H9 (cell line): ENCODE data around the gene APBB2. TPM values are rescaled to one million over a fixed set of nuclear protein-coding genes. Genes with fewer than 3 reads are reported as not detected.
A peak's percentile ranks its signal among the peaks of the same experiment; 100 is the strongest.

Experiments used
- DNase-seq: peaks from one replicate; pipeline ENCODE4 v3.0.0-alpha.2; 2017
- H2AFZ ChIP-seq: one replicate; pipeline ENCODE4 v1.6.1; 2013; ENCODE audit warnings: mild to moderate bottlenecking, low read length, control low read depth, moderate library complexity
- H2AK5ac ChIP-seq: 2 replicates; pipeline ENCODE4 v1.6.1; 2013; ENCODE audit warnings: low read length, control low read depth, mixed read lengths; ENCODE audit not compliant: insufficient read length
- H2BK120ac ChIP-seq: one replicate; pipeline ENCODE4 v1.6.1; 2013; ENCODE audit warnings: low read depth, mild to moderate bottlenecking, low read length, control low read depth, inconsistent platforms; ENCODE audit not compliant: poor library complexity, severe bottlenecking
- H2BK12ac ChIP-seq: 2 replicates; pipeline ENCODE4 v1.6.1; 2013; ENCODE audit warnings: low read length, control low read depth, mixed read lengths, low read depth; ENCODE audit not compliant: insufficient read length
- H2BK15ac ChIP-seq: 2 replicates; pipeline ENCODE4 v1.6.1; 2013; ENCODE audit warnings: low read depth, low read length, control low read depth
- H2BK20ac ChIP-seq: one replicate; pipeline ENCODE4 v1.6.1; 2013; ENCODE audit warnings: low read depth, mild to moderate bottlenecking, low read length, control low read depth, inconsistent platforms; ENCODE audit not compliant: poor library complexity, severe bottlenecking
- H2BK5ac ChIP-seq: 2 replicates; pipeline ENCODE4 v1.6.1; 2013; ENCODE audit warnings: low read length, control low read depth, mixed read lengths; ENCODE audit not compliant: insufficient read length
- H3K14ac ChIP-seq: 2 replicates; pipeline ENCODE4 v1.6.1; 2013; ENCODE audit warnings: low read length, control low read depth; ENCODE audit not compliant: insufficient read depth
- H3K18ac ChIP-seq: 2 replicates; pipeline ENCODE4 v1.6.1; 2013; ENCODE audit warnings: low read depth, mild to moderate bottlenecking, mixed read lengths, low read length, control low read depth; ENCODE audit not compliant: insufficient read length
- H3K23ac ChIP-seq: 2 replicates; pipeline ENCODE4 v1.6.1; 2013; ENCODE audit warnings: low read length, control low read depth, mixed read lengths, low read depth; ENCODE audit not compliant: insufficient read length
- H3K23me2 ChIP-seq: 2 replicates; pipeline ENCODE4 v1.6.1; 2013; ENCODE audit warnings: low read depth, mild to moderate bottlenecking, mixed read lengths, low read length, control low read depth; ENCODE audit not compliant: insufficient read length, poor library complexity, severe bottlenecking
- H3K27ac ChIP-seq: 2 replicates; pipeline ENCODE4 v1.5.1; 2013; ENCODE audit warnings: low read length, control low read depth, mixed read lengths, low read depth; ENCODE audit not compliant: insufficient read length
- H3K27me3 ChIP-seq: 2 replicates; pipeline ENCODE4 v1.6.1; 2013; ENCODE audit warnings: low read length, control low read depth, inconsistent platforms; ENCODE audit not compliant: insufficient read depth
- H3K4ac ChIP-seq: 2 replicates; pipeline ENCODE4 v1.6.1; 2013; ENCODE audit warnings: low read depth, mild to moderate bottlenecking, control low read depth, inconsistent platforms, low read length, moderate library complexity
- H3K4me1 ChIP-seq: 2 replicates; pipeline ENCODE4 v1.6.1; 2013; ENCODE audit warnings: low read length, control low read depth, inconsistent platforms; ENCODE audit not compliant: insufficient read depth
- H3K4me2 ChIP-seq: 2 replicates; pipeline ENCODE4 v1.6.1; 2013; ENCODE audit warnings: low read length, control low read depth, mixed read lengths; ENCODE audit not compliant: insufficient read length, insufficient read depth
- H3K56ac ChIP-seq: 2 replicates; pipeline ENCODE4 v1.6.1; 2013; ENCODE audit warnings: low read depth, mild to moderate bottlenecking, mixed read lengths, low read length, control low read depth; ENCODE audit not compliant: insufficient read length
- H3K79me1 ChIP-seq: 2 replicates; pipeline ENCODE4 v1.6.1; 2013; ENCODE audit warnings: low read depth, mild to moderate bottlenecking, moderate library complexity, low read length, control low read depth, inconsistent platforms; ENCODE audit not compliant: insufficient read depth, poor library complexity, severe bottlenecking
- H3K79me2 ChIP-seq: 2 replicates; pipeline ENCODE4 v1.6.1; 2013; ENCODE audit warnings: low read length, control low read depth, inconsistent platforms; ENCODE audit not compliant: insufficient read depth
- H3K9ac ChIP-seq: 2 replicates; pipeline ENCODE4 v1.6.1; 2013; ENCODE audit warnings: low read length, control low read depth, mixed read lengths; ENCODE audit not compliant: insufficient read length; ENCODE audit errors: extremely low read depth
- H3K9me3 ChIP-seq: one replicate; pipeline ENCODE4 v1.6.1; 2013; ENCODE audit warnings: low read depth, low read length, inconsistent platforms; ENCODE audit not compliant: control insufficient read depth
- H3T11ph ChIP-seq: one replicate; pipeline ENCODE4 v1.6.1; 2013; ENCODE audit warnings: mild to moderate bottlenecking, low read length, control low read depth, inconsistent platforms
- H4K20me1 ChIP-seq: one replicate; pipeline ENCODE4 v1.6.1; 2013; ENCODE audit not compliant: control insufficient read depth, insufficient read length, insufficient read depth
- H4K5ac ChIP-seq: 2 replicates; pipeline ENCODE4 v1.6.1; 2013; ENCODE audit warnings: low read depth, mild to moderate bottlenecking, mixed read lengths, low read length, control low read depth; ENCODE audit not compliant: insufficient read length
- H4K8ac ChIP-seq: replicated peaks from 2 replicates; pipeline ENCODE4 v1.6.1; 2013; ENCODE audit warnings: low read length, control low read depth, mixed read lengths, low read depth; ENCODE audit not compliant: insufficient read length
- H4K91ac ChIP-seq: 2 replicates; pipeline ENCODE4 v1.6.1; 2013; ENCODE audit warnings: low read depth, mild to moderate bottlenecking, moderate library complexity, mixed read lengths, low read length, control low read depth; ENCODE audit not compliant: insufficient read length
- H3K27ac Mint-ChIP-seq, 3 experiments: 2 replicates in 2 of 3; 3 replicates in 1 of 3; pipeline ENCODE4 v1.8.0; 2020 to 2021; ENCODE audit warnings: mixed read lengths in 3 of 3, mild to moderate bottlenecking in 1 of 3, moderate library complexity in 1 of 3
- H3K27me3 Mint-ChIP-seq: 2 replicates; pipeline ENCODE4 v1.8.0; 2021; ENCODE audit warnings: low read depth, mild to moderate bottlenecking, moderate library complexity, mixed read lengths
- H3K36me3 Mint-ChIP-seq, 3 experiments: 2 replicates in 2 of 3; 3 replicates in 1 of 3; pipeline ENCODE4 v1.8.0; 2020 to 2021; ENCODE audit warnings: low read depth in 3 of 3, mixed read lengths in 3 of 3; ENCODE audit not compliant: insufficient read depth in 1 of 3
- H3K4me1 Mint-ChIP-seq, 2 experiments: 2 replicates each; pipeline ENCODE4 v1.8.0; 2020; ENCODE audit warnings: mixed read lengths in 2 of 2
- H3K4me3 Mint-ChIP-seq, 2 experiments: 2 replicates in 1 of 2; 3 replicates in 1 of 2; pipeline ENCODE4 v1.8.0; 2020 to 2021; ENCODE audit warnings: mild to moderate bottlenecking in 2 of 2, mixed read lengths in 2 of 2, moderate library complexity in 1 of 2
- H3K9me3 Mint-ChIP-seq, 2 experiments: 2 replicates in 1 of 2; 3 replicates in 1 of 2; pipeline ENCODE4 v1.8.0; 2020; ENCODE audit warnings: mild to moderate bottlenecking in 2 of 2, mixed read lengths in 2 of 2, moderate library complexity in 1 of 2
- WGBS: extraction: QIAGEN DNeasy Blood & Tissue Kit; methylation state at CpG from one replicate; pipeline ENCODE4 v1.1.7; 2013; ENCODE audit warnings: missing lambda C conversion rate, low lambda C conversion rate, mixed read lengths; ENCODE audit not compliant: insufficient read length; ENCODE audit errors: extremely low coverage; 5-methylcytosine and 5-hydroxymethylcytosine counted together
- total RNA-seq: library from RNA; stranded (reverse); gene quantifications from 2 replicates; pipeline ENCODE4 v1.2.1, GENCODE V29; 2021
- TF ChIP-seq, protein P1 (sequence below): fragments of 200-600 bp; sonication (generic); conservative IDR thresholded peaks from 3 replicates; pipeline ENCODE4 v1.8.0; 2021; ENCODE audit warnings: antibody characterized with exemption, mild to moderate bottlenecking

Gene APBB2
- total RNA-seq, 1 experiment from 2014 or later, result 39.6 TPM

DNA sequence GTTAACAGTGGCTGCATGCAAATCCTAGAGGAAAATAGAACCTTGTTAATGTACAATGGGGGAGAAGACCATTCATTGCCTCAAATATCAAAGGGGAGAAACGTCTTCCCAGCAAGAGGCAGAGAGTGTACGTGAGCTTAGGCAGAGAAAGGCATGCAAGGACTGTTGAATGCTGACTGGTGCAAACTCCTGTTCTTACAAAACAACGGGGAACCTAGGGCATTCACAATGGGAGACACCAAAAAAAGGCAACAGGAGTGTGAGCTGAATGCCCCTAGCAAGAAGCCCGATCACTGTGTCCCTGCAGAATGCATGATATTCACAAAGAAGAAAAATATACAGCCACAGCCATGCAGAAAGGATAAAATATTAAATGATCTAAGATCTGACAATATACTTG is 279.7 kb downstream of the APBB2 start:
- Histone ChIP-seq H3K27me3 (no peaks in the 10 kb centered on the region), H3K4me1 (0 out of 2 replicates have a peak, but pooled peaks cover 3% of the 10 kb centered on the region), H3K23me2 (no peaks in the 10 kb centered on the region), H3T11ph (no peak overlapping the region), H2BK20ac (no peak overlapping the region), H2BK12ac (no peak overlapping the region), H4K8ac (no peak overlapping the region), H3K9ac (no peak overlapping the region), H3K56ac (no peak overlapping the region), H4K20me1 (no peaks in the 10 kb centered on the region), H2AFZ (no peak overlapping the region), H2BK5ac (no peak overlapping the region), H3K4me2 (no peak overlapping the region), H3K18ac (no peak overlapping the region), H3K14ac (no peak overlapping the region), H3K9me3 (no peaks in the 10 kb centered on the region), H3K79me1 (no peaks in the 10 kb centered on the region), H4K5ac (no peak overlapping the region), H2BK120ac (no peak overlapping the region), H4K91ac (no peak overlapping the region), H2BK15ac (no peak overlapping the region), H3K27ac (no peak overlapping the region), H3K79me2 (no peaks in the 10 kb centered on the region), H3K23ac (no peak overlapping the region), H2AK5ac (no peak overlapping the region), H3K4ac (no peak overlapping the region)
- no CpG with 5 or more reads among the region's 4 CpGs for WGBS
- H3K9me3 Mint-ChIP-seq, result no peaks in the 10 kb centered on the region
- peak overlapping the region in 2 of 3 experiments; percentile 68 to 90; a peak in 3 of 7 replicates for H3K27ac Mint-ChIP-seq
- H3K4me1 Mint-ChIP-seq, result peaks cover 51 to 52% of the 10 kb centered on the region in 2 experiments
- no peak for DNase-seq
- H3K36me3 Mint-ChIP-seq, result 0 out of 7 replicates have a peak, but pooled peaks cover 0 to 2% (median 0%) of the 10 kb centered on the region in 3 experiments
- TF ChIP-seq, protein P1, sequence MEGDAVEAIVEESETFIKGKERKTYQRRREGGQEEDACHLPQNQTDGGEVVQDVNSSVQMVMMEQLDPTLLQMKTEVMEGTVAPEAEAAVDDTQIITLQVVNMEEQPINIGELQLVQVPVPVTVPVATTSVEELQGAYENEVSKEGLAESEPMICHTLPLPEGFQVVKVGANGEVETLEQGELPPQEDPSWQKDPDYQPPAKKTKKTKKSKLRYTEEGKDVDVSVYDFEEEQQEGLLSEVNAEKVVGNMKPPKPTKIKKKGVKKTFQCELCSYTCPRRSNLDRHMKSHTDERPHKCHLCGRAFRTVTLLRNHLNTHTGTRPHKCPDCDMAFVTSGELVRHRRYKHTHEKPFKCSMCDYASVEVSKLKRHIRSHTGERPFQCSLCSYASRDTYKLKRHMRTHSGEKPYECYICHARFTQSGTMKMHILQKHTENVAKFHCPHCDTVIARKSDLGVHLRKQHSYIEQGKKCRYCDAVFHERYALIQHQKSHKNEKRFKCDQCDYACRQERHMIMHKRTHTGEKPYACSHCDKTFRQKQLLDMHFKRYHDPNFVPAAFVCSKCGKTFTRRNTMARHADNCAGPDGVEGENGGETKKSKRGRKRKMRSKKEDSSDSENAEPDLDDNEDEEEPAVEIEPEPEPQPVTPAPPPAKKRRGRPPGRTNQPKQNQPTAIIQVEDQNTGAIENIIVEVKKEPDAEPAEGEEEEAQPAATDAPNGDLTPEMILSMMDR, result no peak
- H3K4me3 Mint-ChIP-seq, result peak overlapping the region in 1 of 2 experiments; percentile 15; a peak in 2 of 5 replicates
- no peaks in the 10 kb centered on the region for H3K27me3 Mint-ChIP-seq
